HG03558 (cell line): ENCODE data around the gene DGKD.
A peak's percentile ranks its signal among the peaks of the same experiment; 100 is the strongest.

ENCODE experiments used
- ATAC-seq: cut with Tn5 transposase; IDR thresholded peaks from one replicate; pipeline ENCODE4 v1.9.1; 2021; ENCODE audit warnings: moderate number of reproducible peaks; ENCODE audit not compliant: unreplicated experiment; ENCODE audit errors: extremely low read depth

Gene DGKD

DNA sequence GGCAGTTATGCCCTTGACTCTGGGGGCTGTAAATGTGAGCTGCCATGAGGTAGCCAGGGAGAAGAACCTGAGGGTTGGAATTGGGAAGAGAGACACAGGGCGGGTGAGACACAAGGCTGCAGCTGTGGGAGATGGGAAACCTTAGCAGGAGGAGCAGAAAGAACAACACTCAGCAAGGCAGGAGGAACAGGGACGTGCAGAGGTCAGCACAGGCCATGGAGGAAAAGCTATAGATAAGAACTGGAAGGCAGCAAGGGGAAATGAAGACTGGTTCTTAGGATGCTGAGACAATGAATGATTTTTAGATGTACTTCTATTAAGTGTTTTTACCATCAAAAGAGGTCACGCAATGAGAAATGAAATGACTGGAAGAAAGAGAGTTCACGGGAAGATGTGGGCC is 132.1 kb downstream of the DGKD start:
- ATAC-seq: no peak

DNA sequence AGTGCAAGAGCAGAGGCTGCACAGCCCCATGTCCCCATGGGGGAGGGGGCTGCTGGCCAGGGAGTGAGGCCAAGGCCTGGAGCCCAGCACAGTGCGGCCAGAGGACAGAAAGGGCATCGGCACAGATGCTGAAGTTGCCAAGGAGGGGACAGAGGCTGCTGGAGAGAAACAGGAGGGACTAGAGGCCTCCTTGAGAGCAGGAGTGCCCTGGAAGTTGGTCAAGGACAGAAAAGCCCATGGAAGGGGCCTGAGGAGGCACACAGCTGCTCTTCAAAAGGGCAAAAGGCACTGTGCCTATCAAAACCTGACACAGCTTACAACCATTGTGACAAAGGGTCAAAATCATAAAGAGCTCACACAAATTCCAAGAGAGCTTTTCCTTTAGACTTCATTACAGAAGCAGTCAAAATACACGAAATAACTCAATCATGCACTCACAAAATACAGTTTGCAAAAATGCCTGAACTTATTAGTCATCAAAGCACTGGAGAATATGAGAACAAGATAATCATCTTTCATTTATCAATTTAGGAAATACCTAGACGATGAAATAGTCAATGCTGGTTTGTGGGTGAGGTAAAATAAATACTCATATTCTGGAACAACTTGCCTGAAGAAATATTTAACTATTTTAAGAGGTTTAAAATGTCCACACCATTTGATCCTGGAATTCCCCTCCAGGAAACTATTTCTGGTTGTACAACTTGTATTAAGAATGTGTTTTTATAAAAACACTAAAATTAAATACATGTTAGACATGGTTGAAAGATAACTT is 132.7 kb downstream of the DGKD start:
- ATAC-seq: no peak

DNA sequence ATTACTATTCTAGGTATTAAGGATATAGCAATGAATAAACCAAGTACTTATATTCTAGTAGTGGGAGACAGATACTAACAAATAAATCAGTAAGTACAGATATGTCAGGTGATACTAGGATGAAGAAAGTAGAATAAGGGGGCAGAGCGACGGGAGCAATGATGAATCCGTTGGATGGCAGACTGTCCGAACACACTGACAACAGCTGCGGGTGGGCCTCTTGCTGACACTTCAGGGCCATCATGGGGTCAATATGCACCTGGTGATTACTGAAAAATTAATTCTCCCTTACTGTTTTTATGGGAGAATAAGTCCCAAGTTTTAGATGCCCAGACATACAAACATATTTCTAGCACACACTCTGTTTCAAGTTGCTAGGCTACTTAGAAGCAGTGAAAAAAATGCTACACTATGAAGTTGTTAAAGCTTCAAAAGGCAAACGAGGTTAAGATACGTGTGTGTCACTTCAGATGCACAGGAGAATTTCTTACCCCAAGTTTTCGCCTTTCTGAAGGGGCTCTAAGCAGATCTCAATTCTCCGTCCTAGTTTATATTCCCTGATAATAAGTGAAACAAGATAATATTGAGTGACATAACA is 133.6 kb downstream of the DGKD start:
- ATAC-seq: no peak

DNA sequence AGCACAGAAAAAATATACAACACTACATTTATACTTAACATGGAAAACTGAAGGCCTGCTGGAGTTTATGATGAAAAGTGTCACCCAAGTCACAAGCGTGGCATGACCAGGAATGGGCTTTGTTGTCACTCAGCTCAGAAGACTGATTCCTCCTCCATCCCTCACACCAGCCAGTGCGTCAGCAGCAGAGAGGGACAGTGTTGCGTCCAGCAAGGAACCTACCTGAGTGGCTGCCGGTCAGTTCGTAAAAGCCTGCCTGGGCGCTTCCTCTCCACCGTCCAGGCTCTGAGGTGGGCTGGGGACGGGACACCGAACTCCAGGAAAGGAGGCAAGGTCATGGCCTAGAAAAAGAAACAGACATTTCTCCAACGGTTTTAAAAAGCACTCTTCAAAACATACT is 134.8 kb downstream of the DGKD start:
- no peak for ATAC-seq

DNA sequence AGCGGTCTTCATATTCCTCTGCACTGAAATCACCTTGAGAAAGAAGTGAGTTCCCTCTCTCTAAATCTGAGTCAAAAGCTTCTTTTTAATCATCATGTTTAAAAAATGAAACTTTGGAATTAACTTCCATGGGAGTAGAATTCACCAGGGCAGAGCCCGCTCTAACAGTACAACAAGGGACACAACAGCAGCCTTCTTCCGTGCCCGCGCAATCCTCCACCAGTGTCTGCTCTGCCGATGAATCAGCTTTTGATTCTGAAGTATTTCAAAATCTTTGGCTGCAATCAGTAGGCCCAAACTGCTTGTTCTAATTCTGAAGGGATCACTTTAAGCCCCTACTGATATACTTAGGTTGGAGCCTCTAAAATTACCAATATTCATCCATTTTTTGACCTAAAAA is 135.4 kb downstream of the DGKD start:
- ATAC-seq: no peak

DNA sequence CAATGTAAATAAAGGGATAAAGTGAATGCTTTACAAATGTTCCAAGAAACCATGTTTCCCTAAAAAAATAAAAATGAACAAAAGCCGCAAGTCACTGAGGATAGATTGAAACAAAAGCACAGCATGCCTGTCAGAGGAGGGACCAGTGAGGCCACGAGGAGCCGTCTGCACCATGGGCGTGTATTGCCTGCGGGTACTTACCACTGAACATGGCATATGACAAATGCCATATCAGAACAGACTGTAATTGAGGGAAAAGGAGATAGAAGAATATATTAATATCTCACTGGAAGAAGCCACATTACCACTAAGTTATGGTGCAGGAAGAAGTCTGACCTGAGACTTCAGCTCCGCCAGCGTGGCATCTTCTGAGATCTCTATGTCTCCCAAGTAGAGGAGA is 136.5 kb downstream of the DGKD start:
- ATAC-seq: no peak

DNA sequence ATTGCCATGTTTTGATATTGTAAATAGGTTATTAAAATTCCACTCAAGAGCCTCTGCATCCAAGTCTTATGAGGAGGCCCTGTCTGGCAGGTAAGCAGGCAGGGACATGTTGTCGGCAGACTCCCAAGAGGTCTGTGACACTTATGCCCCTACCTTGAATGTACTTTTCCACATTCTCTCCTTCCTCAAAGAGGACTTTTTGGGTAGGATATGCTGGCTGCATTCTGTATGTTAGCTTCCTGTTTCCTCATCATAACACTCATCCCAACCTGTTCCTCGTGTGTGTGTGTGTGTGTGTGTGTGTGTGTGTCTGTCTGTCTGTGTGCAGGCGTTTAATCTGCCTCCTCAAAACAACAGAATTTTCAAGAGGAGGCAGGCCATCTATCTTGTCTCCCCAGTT is 137.0 kb downstream of the DGKD start:
- ATAC-seq: no peak

DNA sequence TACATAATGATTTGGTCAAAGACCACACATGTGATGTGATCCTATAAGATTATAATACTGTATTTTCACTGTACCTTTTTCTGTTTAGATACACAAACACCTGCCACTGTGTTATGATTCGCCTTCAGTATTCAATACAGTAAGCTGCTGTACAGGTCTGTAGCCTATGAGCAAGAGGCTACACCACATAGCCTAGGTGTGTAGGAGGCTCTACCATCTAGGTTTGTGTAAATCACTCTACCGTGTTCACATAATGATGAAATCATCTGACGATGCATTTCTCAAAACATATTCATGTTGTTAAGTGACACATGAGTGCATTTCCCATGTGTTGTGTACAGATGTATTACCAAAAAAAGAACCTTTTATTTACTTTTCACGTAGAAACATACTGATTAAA is 137.8 kb downstream of the DGKD start:
- ATAC-seq: no peak

DNA sequence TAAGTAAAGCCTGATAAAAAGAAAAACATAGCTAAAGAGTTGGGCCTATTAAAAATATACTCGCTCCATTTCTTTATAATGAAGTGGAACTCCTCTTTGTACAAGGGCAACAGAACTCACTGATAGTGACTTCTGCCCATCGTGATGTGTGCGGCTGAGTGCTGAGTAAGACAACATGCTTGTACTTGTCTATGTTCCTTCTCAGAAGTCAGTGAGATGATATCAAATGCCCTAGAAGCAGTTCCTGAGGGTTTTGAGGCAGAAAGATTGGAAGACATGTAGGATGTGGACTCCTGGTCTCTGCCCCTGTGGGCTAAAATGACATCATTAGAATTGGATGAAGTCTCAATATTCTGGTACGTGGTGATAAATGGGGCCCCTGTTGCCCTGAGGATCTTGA is 138.5 kb downstream of the DGKD start:
- no peak for ATAC-seq

DNA sequence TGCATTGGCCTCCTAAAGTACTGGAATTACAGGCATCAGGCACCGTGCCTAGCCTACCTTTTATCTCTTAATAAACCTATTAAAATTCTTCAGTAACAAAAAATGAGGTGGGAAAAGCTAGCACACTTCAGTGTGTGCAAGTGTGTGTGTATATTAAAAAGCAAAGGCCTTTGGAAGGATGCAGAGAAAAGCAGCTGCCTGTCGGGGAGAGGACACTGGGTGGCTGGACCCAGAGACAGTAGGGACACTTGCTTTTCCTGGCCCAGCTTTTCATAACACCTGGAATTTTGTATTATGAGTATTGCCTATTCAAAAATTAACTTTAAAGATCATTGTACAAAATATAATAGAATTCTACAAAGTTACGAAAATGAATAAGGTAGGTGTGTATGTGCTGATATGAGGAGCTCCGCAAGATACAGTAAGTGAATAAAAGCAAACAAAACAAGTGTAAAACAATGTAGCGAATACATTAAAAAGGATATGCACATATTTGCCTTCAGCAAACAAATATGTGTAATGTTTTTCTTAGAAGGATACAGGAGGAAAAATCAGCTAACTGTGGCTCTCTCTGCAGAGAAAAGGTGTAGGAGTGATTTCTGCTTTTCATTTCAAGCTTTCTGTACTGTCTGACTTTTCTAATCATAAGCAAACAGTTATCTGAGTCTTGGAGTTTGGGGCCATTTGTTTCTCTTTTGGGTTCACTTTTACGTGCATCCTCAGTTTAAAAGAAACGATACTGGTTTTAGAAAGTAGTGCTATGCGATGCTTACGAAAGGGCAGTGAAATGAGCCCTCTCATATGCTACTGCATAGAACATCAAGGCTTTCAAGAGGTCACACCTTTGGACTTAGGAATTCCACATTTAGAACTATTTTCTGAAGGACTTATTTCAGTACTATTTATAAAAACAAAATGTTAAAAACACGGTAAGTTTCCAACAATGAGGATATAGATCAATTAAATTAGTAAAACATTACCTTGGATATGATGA is 141.5 kb downstream of the DGKD start:
- no peak for ATAC-seq

DNA sequence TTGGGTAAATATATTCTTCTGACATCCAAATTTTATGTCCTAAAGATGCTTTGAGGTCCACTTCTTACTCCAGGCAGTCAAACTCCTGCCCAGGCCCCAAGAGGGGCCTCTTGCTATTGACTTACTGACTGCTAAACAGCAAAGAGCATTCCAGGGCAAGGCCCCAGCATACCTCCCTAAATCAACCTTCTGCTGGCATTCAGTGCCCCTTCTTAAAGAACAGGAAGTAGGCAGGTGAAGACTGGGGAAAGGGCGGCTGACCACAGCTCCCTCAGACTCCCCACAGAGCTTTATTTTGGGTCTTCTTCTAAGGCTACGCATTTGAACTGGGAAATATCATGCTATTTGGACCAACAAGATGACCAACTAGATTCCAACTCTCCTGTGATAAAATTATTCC is 143.4 kb downstream of the DGKD start:
- no peak for ATAC-seq

DNA sequence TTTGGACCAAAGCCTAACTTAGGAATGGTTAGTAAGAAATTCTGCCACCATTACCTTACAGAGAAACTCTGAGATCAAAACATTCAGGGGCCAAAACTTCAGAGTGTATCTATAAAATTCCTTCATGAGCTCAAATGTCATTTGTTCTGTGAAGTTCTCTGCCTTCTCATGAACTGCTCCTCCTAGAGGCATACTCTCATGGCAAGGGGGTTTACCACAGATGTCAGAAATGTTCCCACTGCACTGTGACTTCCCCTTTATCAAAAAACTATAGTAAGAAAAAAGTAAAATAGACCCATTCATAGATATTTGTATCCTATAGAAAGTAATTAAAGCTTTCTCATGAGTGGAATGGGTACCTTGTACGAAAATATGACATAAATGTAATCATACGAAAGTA is 143.8 kb downstream of the DGKD start:
- ATAC-seq: no peak

DNA sequence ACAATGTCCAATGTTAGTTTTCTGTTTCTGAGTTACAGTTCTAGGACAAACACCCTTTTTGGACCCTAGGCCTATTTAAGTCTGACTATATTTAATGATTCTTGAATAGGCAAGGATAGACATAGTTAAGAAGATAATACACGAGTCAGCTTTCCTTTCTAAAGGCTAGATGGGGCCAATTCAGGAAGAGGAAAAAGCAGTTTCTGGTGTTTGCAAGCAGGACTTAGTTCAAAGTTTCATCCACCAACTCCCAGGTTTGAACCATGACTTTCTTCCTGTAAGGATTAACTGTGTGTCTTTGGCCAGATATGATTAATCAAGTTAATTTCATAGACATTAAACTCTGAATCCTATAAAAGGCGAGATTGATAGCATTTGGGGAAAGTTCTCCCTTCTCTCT is 145.6 kb downstream of the DGKD start:
- ATAC-seq: no peak

DNA sequence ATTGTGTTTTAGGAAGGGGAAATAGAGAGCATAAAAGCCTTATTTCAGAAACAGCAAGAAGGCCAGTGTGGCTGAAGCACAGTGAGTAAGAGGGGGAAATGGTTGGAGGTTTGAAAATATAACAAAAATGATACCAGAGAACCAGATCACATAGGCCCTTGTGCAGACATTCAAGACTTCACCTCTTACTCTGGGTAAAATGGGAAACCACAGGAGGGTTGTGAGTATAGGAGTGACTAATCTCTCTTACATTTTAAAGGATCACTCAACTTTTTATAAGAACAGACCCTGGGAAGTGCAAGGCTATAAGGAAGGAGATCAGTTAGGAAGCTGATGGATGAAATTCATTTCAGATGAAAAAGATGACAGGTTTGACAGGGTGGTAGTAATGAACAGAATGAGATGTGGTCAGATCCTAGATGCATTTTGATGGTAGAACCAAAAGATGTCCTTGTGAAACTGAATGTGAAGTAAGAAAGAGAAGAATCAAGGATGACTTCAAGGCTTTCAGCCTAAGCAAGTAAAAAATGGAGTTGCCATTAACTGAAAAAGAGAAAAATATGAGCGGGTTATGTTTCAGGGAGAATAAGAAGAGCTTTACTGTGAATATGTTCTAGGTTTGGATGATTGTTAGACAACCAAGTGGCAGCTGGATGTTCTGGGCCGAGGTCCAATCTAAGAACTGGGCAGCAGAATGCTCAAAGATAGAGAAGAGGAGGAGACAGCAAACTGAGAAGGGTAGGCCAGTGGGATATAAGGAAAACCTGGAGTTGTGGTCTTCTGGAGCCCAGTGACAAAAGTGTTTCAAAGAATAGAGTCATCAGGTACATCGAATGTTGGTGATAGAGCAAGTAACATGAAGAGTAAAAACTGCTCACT is 147.1 kb downstream of the DGKD start:
- no peak for ATAC-seq

DNA sequence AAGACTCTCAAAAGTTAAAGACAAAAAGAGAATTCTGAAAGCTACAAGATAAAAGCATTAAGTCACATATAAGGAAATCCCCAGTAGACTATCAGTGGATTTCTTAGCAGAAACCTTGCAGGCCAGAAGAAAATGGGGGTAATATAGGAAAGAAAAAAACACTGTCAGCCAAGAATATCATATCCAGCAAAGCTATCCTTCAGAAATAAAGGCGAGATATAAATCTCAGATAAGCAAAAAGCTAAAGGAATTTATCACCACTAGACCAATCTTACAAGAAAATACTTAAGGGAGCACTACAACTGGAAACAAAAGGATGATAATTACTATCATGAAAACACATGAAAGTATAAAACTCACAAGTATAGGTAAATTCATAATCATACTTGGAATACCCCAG is 149.2 kb downstream of the DGKD start:
- ATAC-seq: no peak

DNA sequence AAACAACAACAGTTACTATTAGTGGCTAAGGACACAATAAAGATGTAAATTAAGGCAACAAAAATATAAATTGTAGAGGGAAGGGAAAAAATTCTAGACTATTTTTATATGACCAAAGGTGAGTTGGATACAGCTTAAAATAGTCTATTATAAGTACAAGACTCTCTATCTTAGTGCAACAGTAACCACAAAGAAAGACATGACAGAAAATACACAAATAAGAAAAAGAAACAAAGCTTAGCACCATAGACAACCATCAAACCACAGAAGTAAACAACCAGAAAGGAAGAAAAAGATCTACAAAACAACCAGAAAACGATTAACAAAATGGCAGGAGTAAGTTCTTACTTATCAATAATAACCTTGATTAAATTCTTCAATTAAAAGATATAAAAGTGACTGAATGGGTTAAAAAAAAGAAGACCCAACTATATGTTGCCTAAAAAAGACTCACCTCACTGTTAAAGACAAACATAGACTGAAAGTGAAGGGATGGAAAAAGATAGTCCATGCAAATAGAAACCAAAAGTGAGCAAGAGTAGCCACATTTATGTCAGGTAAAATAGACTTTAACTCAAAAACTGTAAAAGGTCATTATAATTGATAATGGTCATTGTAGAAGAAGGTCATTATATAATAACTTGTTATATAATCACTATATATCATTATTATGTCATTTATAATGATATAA is 149.8 kb downstream of the DGKD start:
- no peak for ATAC-seq

DNA sequence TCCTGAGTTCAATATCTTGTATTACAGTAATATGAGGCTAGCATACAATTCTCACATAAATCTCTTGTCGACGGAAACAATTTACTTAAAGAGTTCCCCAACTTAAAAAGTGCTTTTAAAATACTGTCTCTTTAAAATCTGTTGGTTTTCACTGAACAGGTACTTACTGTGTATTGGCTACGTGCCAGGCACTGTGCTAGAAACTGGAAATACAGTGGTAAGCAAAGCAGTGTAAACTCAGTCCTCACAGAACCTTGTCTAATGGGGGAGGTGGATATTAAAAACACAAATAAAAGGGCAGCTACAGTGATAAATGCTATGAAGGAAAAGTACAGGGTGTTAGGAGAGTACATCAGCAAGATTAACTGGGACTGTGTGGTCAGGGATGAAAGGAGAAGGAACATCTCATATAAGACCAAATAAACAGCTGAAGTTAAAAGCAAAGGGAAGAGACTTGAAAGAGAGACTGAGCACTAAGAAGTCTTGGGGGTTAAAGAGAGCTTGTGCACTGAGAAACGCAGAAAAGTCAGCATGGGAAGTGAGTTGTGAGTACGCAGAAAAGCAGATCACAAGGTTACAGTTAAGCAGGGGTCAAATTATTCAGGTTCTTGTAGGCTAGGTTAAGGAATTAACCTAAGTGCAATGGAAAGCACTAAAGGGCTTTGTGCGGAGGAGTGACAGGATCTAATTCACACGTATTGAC is 159.8 kb downstream of the DGKD start:
- no peak for ATAC-seq

DNA sequence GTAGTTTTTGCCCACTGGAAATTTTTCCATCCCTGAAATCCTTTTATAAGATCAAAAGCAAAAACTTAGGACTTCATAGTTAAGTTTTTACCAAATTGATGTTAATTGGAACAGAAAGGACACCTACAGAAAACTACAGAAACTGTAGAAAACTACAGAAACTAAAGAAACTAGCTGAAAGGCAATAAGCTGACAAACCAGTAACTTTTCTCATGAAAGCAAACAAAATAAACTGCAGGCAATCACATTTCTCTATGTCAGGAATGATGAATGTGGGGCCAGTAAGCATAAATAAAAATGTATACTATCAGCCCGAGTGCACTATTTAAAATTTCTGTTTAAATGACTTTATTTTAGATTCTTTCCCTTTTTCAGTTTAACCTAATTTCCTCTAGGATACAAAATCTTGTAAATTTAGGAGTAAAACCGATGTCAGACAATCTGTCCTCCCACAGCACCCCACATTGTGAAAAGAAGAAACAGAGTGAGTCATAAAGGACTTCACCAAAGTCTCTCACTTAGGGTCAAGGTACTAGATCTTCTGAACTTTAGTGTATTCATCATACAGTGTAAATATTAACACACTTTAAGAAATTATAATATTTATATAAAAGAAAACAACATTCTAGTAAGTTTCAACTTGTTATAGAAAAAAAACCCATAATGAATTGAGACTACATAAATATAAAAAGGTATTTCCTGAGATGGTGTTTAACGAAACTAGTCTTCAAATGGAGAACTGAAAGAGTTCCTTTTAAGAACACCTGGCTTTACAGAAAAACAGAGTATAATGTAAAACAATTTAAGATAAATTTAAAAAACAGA is 165.7 kb downstream of the DGKD start:
- peak; percentile 79 for ATAC-seq
